Tibial nerve (tissue), 4 donors: ENCODE results near the gene CAMKK2. TPM values are rescaled to one million over a fixed set of nuclear protein-coding genes. Genes with fewer than 3 reads are reported as not detected.
"Not testable (repeated sequence)": the region's sequence is repeated elsewhere in the genome, so short reads cannot be mapped to it uniquely, and the experiment has no call there.

Source experiments
- DNase-seq, 2 donors: peaks; one replicate each; pipeline ENCODE4 v3.0.0-alpha.2; 2019; ENCODE audit warnings: low spot score in 2 of 2
- H3K27ac ChIP-seq, 4 donors: fragments of 200-600 bp; sonication (generic) in 3 of 4; one replicate each; pipeline ENCODE4 v1.5.1; 2017 to 2019; ENCODE audit warnings: mild to moderate bottlenecking in 1 of 4
- H3K27me3 ChIP-seq, 2 donors: fragments of 200-600 bp; sonication (generic) in 1 of 2; one replicate each; pipeline versions ENCODE4 v1.5.1 to v1.6.0; 2017 to 2019
- H3K36me3 ChIP-seq, 3 donors: fragments of 200-600 bp; sonication (generic); one replicate each; pipeline ENCODE4 v1.5.1; 2018 to 2019
- H3K4me1 ChIP-seq, 4 donors: fragments of 200-600 bp; sonication (generic) in 3 of 4; one replicate each; pipeline ENCODE4 v1.5.1; 2017 to 2019
- H3K4me3 ChIP-seq, 4 donors: fragments of 200-600 bp; sonication (generic) in 3 of 4; one replicate each; pipeline ENCODE4 v1.5.1; 2017 to 2019; ENCODE audit warnings: mild to moderate bottlenecking in 1 of 4, moderate library complexity in 1 of 4
- H3K9me3 ChIP-seq, 4 donors: fragments of 200-600 bp; sonication (generic) in 3 of 4; one replicate each; pipeline ENCODE4 v1.5.1; 2017 to 2019
- CTCF ChIP-seq, 5 experiments: fragments of 200-600 bp in 3 of 5; fragments of 450-650 bp in 2 of 5; sonication (generic) in 3 of 5; IDR thresholded peaks; one replicate each; pipeline ENCODE4 v1.5.1; 2016 to 2019; ENCODE audit warnings: antibody characterized with exemption in 5 of 5, mild to moderate bottlenecking in 3 of 5, moderate library complexity in 2 of 5
- EP300 ChIP-seq, 2 donors: sonication (generic); formaldehyde crosslinking; IDR thresholded peaks; one replicate each; pipeline ENCODE4 v1.6.1; 2017; ENCODE audit warnings: antibody characterized with exemption in 2 of 2, mild to moderate bottlenecking in 1 of 2
- POLR2A ChIP-seq, 2 donors: fragments of 450-650 bp; IDR thresholded peaks; one replicate each; pipeline ENCODE4 v1.6.1; 2017; ENCODE audit warnings: antibody characterized with exemption in 2 of 2, mild to moderate bottlenecking in 2 of 2, moderate library complexity in 2 of 2
- WGBS, 2 donors: methylation state at CpG; one replicate each; pipeline ENCODE4 v1.1.5; 2018; 5-methylcytosine and 5-hydroxymethylcytosine counted together
- total RNA-seq, 4 donors: library from RNA; depleted of rRNA; stranded (reverse); fragments of >200 nt; gene quantifications; one replicate each; pipeline ENCODE4 v1.1.0, GENCODE V29; 2016

The CAMKK2 gene
- total RNA-seq, 4 donors from 2014 or later: 31.0 to 39.9 (median 32.9) TPM

- peak overlapping the region in 3 of 4 donors; percentile 89 to 97 (median 96) for H3K27ac ChIP-seq
- H3K4me3 ChIP-seq: peak overlapping the region in 3 of 4 donors; percentile 66 to 93 (median 81)
Observed at GRCh38 chr12:121209221-121209620, 87.3 kb downstream of the CAMKK2 start.

GRCh38 chr12:121208571-121208970, 87.9 kb downstream of the CAMKK2 start:
- H3K4me3 ChIP-seq, DNase-seq, H3K36me3 ChIP-seq, H3K9me3 ChIP-seq, H3K27me3 ChIP-seq: not testable (repeated sequence)
- peaks cover 0 to 29% (median 8%) of the 10 kb centered on the region in 4 donors for H3K4me1 ChIP-seq
- peak overlapping the region in 1 of 4 donors; percentile 96 for H3K27ac ChIP-seq
- 80 to 84% methylated on average over 10 of the region's 10 CpGs for WGBS, 2 donors

More at GRCh38 chr12:121209221-121209620, 87.3 kb downstream of the CAMKK2 start:
- TF ChIP-seq EP300 (IDR thresholded peaks at IDR 0.05) (no peak), CTCF (IDR thresholded peaks at IDR 0.05) (no peak), POLR2A (IDR thresholded peaks at IDR 0.05) (no peak)
- H3K9me3 ChIP-seq: no peaks in the 10 kb centered on the region
- no peaks in the 10 kb centered on the region for H3K27me3 ChIP-seq
- 82 to 85% methylated on average over 15 of the region's 15 CpGs for WGBS, 2 donors
- H3K36me3 ChIP-seq: peaks cover 0 to 12% (median 0%) of the 10 kb centered on the region in 3 donors
- no peak for DNase-seq
- peaks cover 0 to 30% (median 10%) of the 10 kb centered on the region in 4 donors for H3K4me1 ChIP-seq

- H3K27me3 ChIP-seq: no peaks in the 10 kb centered on the region
- no peak overlapping the region for H3K27ac ChIP-seq
- TF ChIP-seq POLR2A (IDR thresholded peaks at IDR 0.05) (no peak), CTCF (IDR thresholded peaks at IDR 0.05) (no peak), EP300 (IDR thresholded peaks at IDR 0.05) (no peak)
- H3K4me3 ChIP-seq: no peak overlapping the region
- peaks cover 0 to 10% (median 2%) of the 10 kb centered on the region in 4 donors for H3K4me1 ChIP-seq
- no peak for DNase-seq
- 79 to 89% methylated on average over 7 of the region's 7 CpGs for WGBS, 2 donors
- no peaks in the 10 kb centered on the region for H3K9me3 ChIP-seq
- no peaks in the 10 kb centered on the region for H3K36me3 ChIP-seq
Observed at GRCh38 chr12:121205491-121205890, 91.0 kb downstream of the CAMKK2 start.

- no peaks in the 10 kb centered on the region for H3K9me3 ChIP-seq
- TF ChIP-seq EP300 (IDR thresholded peaks at IDR 0.05) (no peak), CTCF (IDR thresholded peaks at IDR 0.05) (no peak), POLR2A (IDR thresholded peaks at IDR 0.05) (no peak)
- H3K4me3 ChIP-seq: no peak overlapping the region
- no peaks in the 10 kb centered on the region for H3K4me1 ChIP-seq
- DNase-seq: no peak
- H3K27me3 ChIP-seq: no peaks in the 10 kb centered on the region
- H3K27ac ChIP-seq: no peak overlapping the region
- no peaks in the 10 kb centered on the region for H3K36me3 ChIP-seq
- WGBS, 2 donors: 83 to 87% methylated on average over 11 of the region's 11 CpGs
Observed at GRCh38 chr12:121203482-121203881, 93.0 kb downstream of the CAMKK2 start.

- no peaks in the 10 kb centered on the region for H3K4me1 ChIP-seq
- no peak overlapping the region for H3K27ac ChIP-seq
- H3K36me3 ChIP-seq: no peaks in the 10 kb centered on the region
- H3K9me3 ChIP-seq: no peaks in the 10 kb centered on the region
- H3K4me3 ChIP-seq: no peak overlapping the region
- no peak for DNase-seq
- no peak for TF ChIP-seq EP300 (IDR thresholded peaks at IDR 0.05)
- TF ChIP-seq POLR2A (IDR thresholded peaks at IDR 0.05): no peak
- no peak for TF ChIP-seq CTCF (IDR thresholded peaks at IDR 0.05)
- no peaks in the 10 kb centered on the region for H3K27me3 ChIP-seq
- WGBS, 2 donors: 47 to 50% methylated on average over 14 of the region's 14 CpGs
Observed at GRCh38 chr12:121202407-121203355, 93.8 kb downstream of the CAMKK2 start.

GRCh38 chr12:121201140-121201539, 95.4 kb downstream of the CAMKK2 start:
- WGBS, 2 donors: 95 to 96% methylated on average over 6 of the region's 6 CpGs
- not testable (repeated sequence) for H3K9me3 ChIP-seq

More at GRCh38 chr12:121201140-121201539, 95.4 kb downstream of the CAMKK2 start:
- not testable (repeated sequence) for H3K4me1 ChIP-seq, H3K27me3 ChIP-seq, H3K36me3 ChIP-seq, DNase-seq, H3K27ac ChIP-seq, H3K4me3 ChIP-seq
